ENCODE data around the gene AKAP13. TPM values are rescaled to one million over a fixed set of nuclear protein-coding genes. Genes with fewer than 3 reads are reported as not detected.
A peak's percentile ranks its signal among the peaks of the same experiment; 100 is the strongest.

AKAP13 gene
- total and polyA plus RNA-seq, 2 of the 13 experiments (the other 11 are each of a cell fraction or from before 2014, with no cell fraction given), result 6.7 to 27.1 TPM

GRCh38 chr15:85708402-85708941 is 328.1 kb downstream of the AKAP13 start:
- Histone ChIP-seq H3K9me3 (ENCODE audit: low read length) (no peaks in the 10 kb centered on the region), H2AFZ (ENCODE audit: low read length) (no peak overlapping the region), H3K4me3 (replicated peaks in 1 of 3; ENCODE audit: insufficient read depth in 1 of 3, low read depth in 2 of 3, low read length in 3 of 3) (peak overlapping the region; percentile 15 to 45 (median 41); a peak in 1 of 6 replicates), H3K36me3 (replicated peaks in 1 of 2; ENCODE audit: control insufficient read depth in 1 of 2, insufficient read depth in 2 of 2, low read length in 2 of 2) (peaks cover 0 to 11% of the 10 kb centered on the region in 2 experiments; a peak in 2 of 5 replicates), H3K4me2 (ENCODE audit: low read depth, low read length) (peak overlapping the region; percentile 69), H3K4me1 (ENCODE audit: insufficient read depth, low read length) (peaks cover 33% of the 10 kb centered on the region), H3K27me3 (ENCODE audit: control insufficient read depth in 1 of 2, insufficient read depth in 2 of 2, low read length in 2 of 2) (no peaks in the 10 kb centered on the region), H3K9ac (ENCODE audit: insufficient read depth, low read depth, low read length) (peak overlapping the region; percentile 58), H4K20me1 (ENCODE audit: insufficient read depth, low read length) (no peaks in the 10 kb centered on the region), H3K27ac (ENCODE audit: extremely low read length, insufficient read depth, low read length) (peak overlapping the region; percentile 83), H3K79me2 (ENCODE audit: insufficient read depth, low read length) (no peaks in the 10 kb centered on the region)
- WGBS (ENCODE audit: low lambda C conversion rate), result 19% methylated on average over 5 of the region's 6 CpGs
- intact Hi-C loops (cut with micrococcal nuclease; ENCODE audit: unreplicated experiment), result no loop called here
- FAIRE-seq, result peak; percentile 57
- ATAC-seq, result peak; percentile 78
- in situ Hi-C loops (cut with HindIII; ENCODE audit: extremely low pct_ligation_motif_present, low pct_unique_long_range_greater_than_20kb), result loop anchor here (25.0 kb wide), 1 partner anchor 421 kb away; no protein-coding TSS in a partner anchor
- CTCF ChIA-PET (ENCODE audit: low intra/inter-chr PET ratio, low total read pairs), result no interaction called here
- DNase-seq (ENCODE audit: low spot score), result peak; percentile 79
- POLR2A ChIA-PET, result interaction anchor here (0.9 to 1.2 kb wide), 2 partner anchors 21 to 132 kb away, joined by 3 to 4 read pairs; no protein-coding TSS in a partner anchor
- BruUV-seq (replicated peaks), result no TSS peak
- TF ChIP-seq HNRNPL (IDR thresholded peaks at IDR 0.05; ENCODE audit: low read depth, low read length), result no peak
- TF ChIP-seq, protein P1, sequence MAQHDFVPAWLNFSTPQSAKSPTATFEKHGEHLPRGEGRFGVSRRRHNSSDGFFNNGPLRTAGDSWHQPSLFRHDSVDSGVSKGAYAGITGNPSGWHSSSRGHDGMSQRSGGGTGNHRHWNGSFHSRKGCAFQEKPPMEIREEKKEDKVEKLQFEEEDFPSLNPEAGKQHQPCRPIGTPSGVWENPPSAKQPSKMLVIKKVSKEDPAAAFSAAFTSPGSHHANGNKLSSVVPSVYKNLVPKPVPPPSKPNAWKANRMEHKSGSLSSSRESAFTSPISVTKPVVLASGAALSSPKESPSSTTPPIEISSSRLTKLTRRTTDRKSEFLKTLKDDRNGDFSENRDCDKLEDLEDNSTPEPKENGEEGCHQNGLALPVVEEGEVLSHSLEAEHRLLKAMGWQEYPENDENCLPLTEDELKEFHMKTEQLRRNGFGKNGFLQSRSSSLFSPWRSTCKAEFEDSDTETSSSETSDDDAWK (CRISPR knock-in tag; IDR thresholded peaks at IDR 0.05), result no peak
- no peak for TF ChIP-seq NR1H2 (CRISPR knock-in tag; IDR thresholded peaks at IDR 0.05; ENCODE audit: borderline replicate concordance, low read depth)
- TF ChIP-seq HIVEP1 (CRISPR knock-in tag; IDR thresholded peaks at IDR 0.05), result no peak
- TF ChIP-seq ZNF556 (CRISPR knock-in tag; IDR thresholded peaks at IDR 0.05; ENCODE audit: borderline replicate concordance), result no peak
- TF ChIP-seq, protein P2, sequence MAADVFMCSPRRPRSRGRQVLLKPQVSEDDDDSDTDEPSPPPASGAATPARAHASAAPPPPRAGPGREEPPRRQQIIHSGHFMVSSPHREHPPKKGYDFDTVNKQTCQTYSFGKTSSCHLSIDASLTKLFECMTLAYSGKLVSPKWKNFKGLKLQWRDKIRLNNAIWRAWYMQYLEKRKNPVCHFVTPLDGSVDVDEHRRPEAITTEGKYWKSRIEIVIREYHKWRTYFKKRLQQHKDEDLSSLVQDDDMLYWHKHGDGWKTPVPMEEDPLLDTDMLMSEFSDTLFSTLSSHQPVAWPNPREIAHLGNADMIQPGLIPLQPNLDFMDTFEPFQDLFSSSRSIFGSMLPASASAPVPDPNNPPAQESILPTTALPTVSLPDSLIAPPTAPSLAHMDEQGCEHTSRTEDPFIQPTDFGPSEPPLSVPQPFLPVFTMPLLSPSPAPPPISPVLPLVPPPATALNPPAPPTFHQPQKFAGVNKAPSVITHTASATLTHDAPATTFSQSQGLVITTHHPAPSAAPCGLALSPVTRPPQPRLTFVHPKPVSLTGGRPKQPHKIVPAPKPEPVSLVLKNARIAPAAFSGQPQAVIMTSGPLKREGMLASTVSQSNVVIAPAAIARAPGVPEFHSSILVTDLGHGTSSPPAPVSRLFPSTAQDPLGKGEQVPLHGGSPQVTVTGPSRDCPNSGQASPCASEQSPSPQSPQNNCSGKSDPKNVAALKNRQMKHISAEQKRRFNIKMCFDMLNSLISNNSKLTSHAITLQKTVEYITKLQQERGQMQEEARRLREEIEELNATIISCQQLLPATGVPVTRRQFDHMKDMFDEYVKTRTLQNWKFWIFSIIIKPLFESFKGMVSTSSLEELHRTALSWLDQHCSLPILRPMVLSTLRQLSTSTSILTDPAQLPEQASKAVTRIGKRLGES (CRISPR knock-in tag; IDR thresholded peaks at IDR 0.05; ENCODE audit: borderline replicate concordance), result no peak
- TF ChIP-seq ZFP82 (CRISPR knock-in tag; IDR thresholded peaks at IDR 0.05; ENCODE audit: borderline replicate concordance), result no peak
- TF ChIP-seq ZKSCAN8 (CRISPR knock-in tag; IDR thresholded peaks at IDR 0.05; ENCODE audit: borderline replicate concordance), result no peak
- no peak for TF ChIP-seq REXO4 (CRISPR knock-in tag; IDR thresholded peaks at IDR 0.05; ENCODE audit: borderline replicate concordance)
- no peak for TF ChIP-seq DDIT3 (CRISPR knock-in tag; IDR thresholded peaks at IDR 0.05)
- TF ChIP-seq SRSF9 (IDR thresholded peaks at IDR 0.05; ENCODE audit: borderline replicate concordance, insufficient read depth, low read depth, low read length, poor library complexity, severe bottlenecking), result no peak
- no peak for TF ChIP-seq KLF11 (CRISPR knock-in tag; IDR thresholded peaks at IDR 0.05)
- no peak for TF ChIP-seq ZBTB2 (CRISPR knock-in tag; IDR thresholded peaks at IDR 0.05; ENCODE audit: low read depth)
- TF ChIP-seq SMC3 (IDR thresholded peaks at IDR 0.05; ENCODE audit: low read length), result no peak
- no peak for TF ChIP-seq NONO (IDR thresholded peaks at IDR 0.05)
- TF ChIP-seq NONO (CRISPR knock-in tag; conservative IDR thresholded peaks at IDR 0.05), result no peak
- no peak for TF ChIP-seq TP53 (CRISPR knock-in tag; conservative IDR thresholded peaks at IDR 0.05)
- no peak for TF ChIP-seq SKI (IDR thresholded peaks at IDR 0.05; ENCODE audit: partially characterized antibody)
